Retinal pigment epithelial cell (primary cell): ENCODE measurements around the gene CELSR1.

ENCODE experiments used
- DNase-seq: peaks from one replicate; pipeline ENCODE4 v3.0.0-alpha.2; 2010; ENCODE audit warnings: low read depth
- H3K4me3 ChIP-seq: 2 replicates; pipeline ENCODE4 v1.5.1; 2011; ENCODE audit warnings: mild to moderate bottlenecking, low read length, control low read depth, moderate library complexity
- CTCF ChIP-seq: conservative IDR thresholded peaks from 2 replicates; pipeline ENCODE4 v1.5.1; 2011; ENCODE audit warnings: low read depth, low read length, control low read depth, inconsistent platforms

The CELSR1 gene

GRCh38 chr22:46414704-46415103 is 122.7 kb downstream of the CELSR1 start:
- no peak for DNase-seq
- no peak overlapping the region for H3K4me3 ChIP-seq
- TF ChIP-seq CTCF: no peak

- DNase-seq: no peak
- no peak overlapping the region for H3K4me3 ChIP-seq
- TF ChIP-seq CTCF: no peak
Measured at GRCh38 chr22:46413725-46414379, 123.6 kb downstream of the CELSR1 start.

- DNase-seq: no peak
- no peak for TF ChIP-seq CTCF
Measured at GRCh38 chr22:46411347-46411746, 126.1 kb downstream of the CELSR1 start.

GRCh38 chr22:46410291-46410808 is 127.1 kb downstream of the CELSR1 start:
- H3K4me3 ChIP-seq: no peak overlapping the region
- no peak for DNase-seq
- TF ChIP-seq CTCF: no peak

More at GRCh38 chr22:46411347-46411746, 126.1 kb downstream of the CELSR1 start:
- no peak overlapping the region for H3K4me3 ChIP-seq

- H3K4me3 ChIP-seq: no peak overlapping the region
- no peak for DNase-seq
- no peak for TF ChIP-seq CTCF
Measured at GRCh38 chr22:46409631-46410210, 127.7 kb downstream of the CELSR1 start.

GRCh38 chr22:46408568-46409506 is 128.6 kb downstream of the CELSR1 start:
- no peak for DNase-seq
- TF ChIP-seq CTCF: no peak
- no peak overlapping the region for H3K4me3 ChIP-seq
